ENCODE data around the gene HOXA5. TPM values are rescaled to one million over a fixed set of nuclear protein-coding genes. Genes with fewer than 3 reads are reported as not detected.

The HOXA5 gene
- total RNA-seq, 1 experiment from 2014 or later = 7.1 TPM

Other genes starting within 250 kb of the HOXA5 start
- gene HOXA1, start 47.7 kb downstream of the HOXA5 start, total RNA-seq (2022; extraction: Qiagen RNA extraction) = 2.5 to 4.0 TPM (median 3.5 TPM) in 5 replicates
- gene HOXA2, start 41.0 kb downstream of the HOXA5 start, total RNA-seq (2022; extraction: Qiagen RNA extraction) = 0.84 to 1.2 TPM (median 0.90 TPM) in 5 replicates
- gene HOXA4, start 12.9 kb downstream of the HOXA5 start, total RNA-seq (2022; extraction: Qiagen RNA extraction) = 1.5 to 2.7 TPM (median 2.3 TPM) in 5 replicates
- gene HOXA6, start 4.1 kb upstream of the HOXA5 start, total RNA-seq (2022; extraction: Qiagen RNA extraction) = 1.5 to 2.2 TPM (median 1.8 TPM) in 5 replicates
- gene HOXA3, start 8.9 kb upstream of the HOXA5 start, total RNA-seq (2022; extraction: Qiagen RNA extraction) = 6.1 to 10.2 TPM (median 9.8 TPM) in 5 replicates
- 4.4 to 5.5 TPM (median 4.9 TPM) in 5 replicates for gene HOXA7, start 13.0 kb upstream of the HOXA5 start, total RNA-seq (2022; extraction: Qiagen RNA extraction)
- gene HOXA9, start 21.9 kb upstream of the HOXA5 start, total RNA-seq (2022; extraction: Qiagen RNA extraction) = 0.49 to 1.1 TPM (median 0.63 TPM) in 5 replicates
- gene HOXA10, start 30.6 kb upstream of the HOXA5 start, total RNA-seq (2022; extraction: Qiagen RNA extraction) = 6.7 to 8.3 TPM (median 7.4 TPM) in 5 replicates
- gene HOXA11, start 41.6 kb upstream of the HOXA5 start, total RNA-seq (2022; extraction: Qiagen RNA extraction) = 0.54 to 0.79 TPM (median 0.77 TPM) in 5 replicates
- 1.6 to 2.1 TPM (median 1.9 TPM) in 5 replicates for gene HOXA13, start 56.4 kb upstream of the HOXA5 start, total RNA-seq (2022; extraction: Qiagen RNA extraction)
- 0.05 to 0.12 TPM (median 0.07 TPM) in 3 of 5 replicates, not detected in the others for gene EVX1, start 99.1 kb upstream of the HOXA5 start, total RNA-seq (2022; extraction: Qiagen RNA extraction)

All from A549 treated with CORT108297 at 1 μM for 4 hours (cell line).